Neutrophil (primary cell): Measurements from ENCODE around the gene MTFR2.

Experiments used
- H3K27ac ChIP-seq: fragments of 200-600 bp; sonication (generic); 2 replicates; pipeline ENCODE4 v1.5.1; 2016; ENCODE audit warnings: mild to moderate bottlenecking, moderate library complexity
- H3K27me3 ChIP-seq: fragments of 200-600 bp; sonication (generic); 2 replicates; pipeline ENCODE4 v1.6.0; 2016; ENCODE audit warnings: mild to moderate bottlenecking
- H3K36me3 ChIP-seq: fragments of 200-600 bp; sonication (generic); 2 replicates; pipeline ENCODE4 v1.5.1; 2017
- H3K4me1 ChIP-seq, 2 experiments: fragments of 200-600 bp in 1 of 2; sonication (generic) in 1 of 2; 1 replicate in 1 of 2; 2 replicates in 1 of 2; pipeline versions ENCODE4 v1.5.1 to v1.6.1; 2013 to 2016; ENCODE audit warnings: low read depth in 1 of 2, low read length in 1 of 2, mild to moderate bottlenecking in 1 of 2, moderate library complexity in 1 of 2; ENCODE audit not compliant: control insufficient read depth in 1 of 2, insufficient read depth in 1 of 2
- H3K4me3 ChIP-seq, 2 experiments: fragments of 200-600 bp in 1 of 2; sonication (generic) in 1 of 2; 1 replicate in 1 of 2; 2 replicates in 1 of 2; pipeline ENCODE4 v1.5.1; 2013 to 2016; ENCODE audit warnings: low read depth in 1 of 2, low read length in 1 of 2, mild to moderate bottlenecking in 1 of 2, moderate library complexity in 1 of 2
- H3K9me3 ChIP-seq: fragments of 200-600 bp; sonication (generic); 2 replicates; pipeline ENCODE4 v1.5.1; 2016
- CTCF ChIP-seq: fragments of 200-600 bp; sonication (generic); IDR thresholded peaks from 2 replicates; pipeline ENCODE4 v1.5.1; 2016; ENCODE audit warnings: antibody characterized with exemption

The MTFR2 gene

GRCh38 chr6:136249811-136250685, at the start of gene MTFR2:
Gene MTFR2, minus strand, starts transcription at chr6:136250311. Its CDS starts 1,212 bp downstream, at chr6:136249099.
- peaks cover 31% of the 10 kb centered on the region in 2 experiments for H3K4me1 ChIP-seq
- H3K4me3 ChIP-seq: peak within 1 kb of the TSS; percentile 63 to 73
- H3K27ac ChIP-seq: peak within 1 kb of the TSS; percentile 64
- peak; percentile 42 for TF ChIP-seq CTCF
- peaks cover 6% of the 10 kb centered on the region for H3K36me3 ChIP-seq
- H3K9me3 ChIP-seq: no peaks in the 10 kb centered on the region
- no peaks in the 10 kb centered on the region for H3K27me3 ChIP-seq

GRCh38 chr6:136294621-136295020, 44.5 kb upstream of the MTFR2 start:
- Histone ChIP-seq H3K27ac (no peak overlapping the region), H3K36me3 (no peaks in the 10 kb centered on the region), H3K4me1 (peaks cover 12 to 14% of the 10 kb centered on the region in 2 experiments), H3K9me3 (no peaks in the 10 kb centered on the region), H3K27me3 (no peaks in the 10 kb centered on the region), H3K4me3 (no peak overlapping the region)
- TF ChIP-seq CTCF: no peak

GRCh38 chr6:136290410-136291010, 40.4 kb upstream of the MTFR2 start:
- Histone ChIP-seq H3K27ac (peak overlapping the region; percentile 99), H3K36me3 (no peaks in the 10 kb centered on the region), H3K4me3 (peak overlapping the region; percentile 100), H3K4me1 (peaks cover 41 to 44% of the 10 kb centered on the region in 2 experiments), H3K9me3 (no peaks in the 10 kb centered on the region), H3K27me3 (no peaks in the 10 kb centered on the region)
- no peak for TF ChIP-seq CTCF

GRCh38 chr6:136289579-136290409, 39.7 kb upstream of the MTFR2 start, which contains the start of gene BCLAF1:
Gene BCLAF1, minus strand, starts transcription at chr6:136289846. Its CDS starts 9,980 bp downstream, at chr6:136279866.
- Histone ChIP-seq H3K4me1 (peaks cover 41 to 47% of the 10 kb centered on the region in 2 experiments), H3K36me3 (no peaks in the 10 kb centered on the region), H3K27me3 (no peaks in the 10 kb centered on the region), H3K4me3 (peak within 1 kb of the TSS; percentile 100), H3K9me3 (no peaks in the 10 kb centered on the region), H3K27ac (peak within 1 kb of the TSS; percentile 99)
- TF ChIP-seq CTCF: peak; percentile 54

- H3K9me3 ChIP-seq: no peaks in the 10 kb centered on the region
- peak overlapping the region; percentile 100 for H3K4me3 ChIP-seq
- H3K27ac ChIP-seq: peak overlapping the region; percentile 99
- peaks cover 41 to 53% of the 10 kb centered on the region in 2 experiments for H3K4me1 ChIP-seq
- no peaks in the 10 kb centered on the region for H3K36me3 ChIP-seq
- no peaks in the 10 kb centered on the region for H3K27me3 ChIP-seq
- no peak for TF ChIP-seq CTCF
Observed at GRCh38 chr6:136289327-136289578, 39.1 kb upstream of the MTFR2 start.
